ENCODE results near the gene ZSCAN22. TPM values are rescaled to one million over a fixed set of nuclear protein-coding genes. Genes with fewer than 3 reads are reported as not detected.
A peak's percentile ranks its signal among the peaks of the same experiment; 100 is the strongest.

ZSCAN22 gene
- total RNA-seq, 1 experiment from 2014 or later, result 3.2 TPM

GRCh38 chr19:58326501-58326913, 287 bp upstream of the ZSCAN22 start (continued):
- TF ChIP-seq HMGXB4 (CRISPR knock-in tag; IDR thresholded peaks at IDR 0.05) (no peak), FOXJ3 (CRISPR knock-in tag; IDR thresholded peaks at IDR 0.05; ENCODE audit: borderline replicate concordance) (no peak), RORB (CRISPR knock-in tag; IDR thresholded peaks at IDR 0.05) (no peak), ELF4 (CRISPR knock-in tag; IDR thresholded peaks at IDR 0.05; ENCODE audit: low read depth) (no peak), ZNF396 (CRISPR knock-in tag; IDR thresholded peaks at IDR 0.05; ENCODE audit: borderline replicate concordance) (no peak), TEAD1 (CRISPR knock-in tag; IDR thresholded peaks at IDR 0.05) (no peak)

GRCh38 chr19:58328999-58329398, 2.2 kb downstream of the ZSCAN22 start:
- Mint-ChIP-seq H3K4me1 (peaks cover 4% of the 10 kb centered on the region; the same call in 1 of the 2 replicates), H3K27ac (no peak overlapping the region), H3K27me3 (ENCODE audit: low read depth) (no peaks in the 10 kb centered on the region), H3K9me3 (no peaks in the 10 kb centered on the region), H3K4me3 (peak overlapping the region; percentile 52; the same call in 1 of the 2 replicates), H3K36me3 (no peaks in the 10 kb centered on the region)
- peak; percentile 77 for DNase-seq (ENCODE audit: low spot score)
- ATAC-seq, result peak; percentile 24
- ChIA-PET POLR2A (interaction anchor here (0.6 kb wide), 1 partner anchor 42 kb away, joined by 10 read pairs; no protein-coding TSS in a partner anchor), CTCF (interaction anchor here (1.0 to 2.5 kb wide), 4 partner anchors 10 to 191 kb away, joined by 3 to 10 read pairs (median 4); partner anchors contain the start of gene ZBTB45)
- TF ChIP-seq IRF1 (CRISPR knock-in tag; IDR thresholded peaks at IDR 0.05) (no peak), ZNF396 (CRISPR knock-in tag; IDR thresholded peaks at IDR 0.05; ENCODE audit: borderline replicate concordance) (no peak), USF2 (CRISPR knock-in tag; IDR thresholded peaks at IDR 0.05) (no peak), NFE2L1 (CRISPR knock-in tag; IDR thresholded peaks at IDR 0.05) (no peak), IRF2 (CRISPR knock-in tag; IDR thresholded peaks at IDR 0.05; ENCODE audit: borderline replicate concordance, low read depth) (no peak), GRHL2 (CRISPR knock-in tag; IDR thresholded peaks at IDR 0.05; ENCODE audit: insufficient replicate concordance, severe bottlenecking) (no peak), ZNF281 (CRISPR knock-in tag; IDR thresholded peaks at IDR 0.05) (no peak), ZNF423 (CRISPR knock-in tag; IDR thresholded peaks at IDR 0.05) (no peak), CDX4 (CRISPR knock-in tag; IDR thresholded peaks at IDR 0.05; ENCODE audit: borderline replicate concordance) (no peak), STAT6 (CRISPR knock-in tag; conservative IDR thresholded peaks at IDR 0.05; ENCODE audit: low read depth) (no peak), JAZF1 (CRISPR knock-in tag; IDR thresholded peaks at IDR 0.05) (no peak), EMX1 (CRISPR knock-in tag; IDR thresholded peaks at IDR 0.05) (no peak), NR3C1 (CRISPR knock-in tag; conservative IDR thresholded peaks at IDR 0.05; ENCODE audit: low read depth) (no peak), CTCF (IDR thresholded peaks at IDR 0.05) (no peak), ATF6 (CRISPR knock-in tag; IDR thresholded peaks at IDR 0.05) (no peak)
